ENCODE results near the gene TUBB. TPM values are rescaled to one million over a fixed set of nuclear protein-coding genes. Genes with fewer than 3 reads are reported as not detected.
A peak's percentile ranks its signal among the peaks of the same experiment; 100 is the strongest.

Gene TUBB
- total and polyA plus RNA-seq, 8 donors: 67.5 to 223 (median 137) TPM

DNA sequence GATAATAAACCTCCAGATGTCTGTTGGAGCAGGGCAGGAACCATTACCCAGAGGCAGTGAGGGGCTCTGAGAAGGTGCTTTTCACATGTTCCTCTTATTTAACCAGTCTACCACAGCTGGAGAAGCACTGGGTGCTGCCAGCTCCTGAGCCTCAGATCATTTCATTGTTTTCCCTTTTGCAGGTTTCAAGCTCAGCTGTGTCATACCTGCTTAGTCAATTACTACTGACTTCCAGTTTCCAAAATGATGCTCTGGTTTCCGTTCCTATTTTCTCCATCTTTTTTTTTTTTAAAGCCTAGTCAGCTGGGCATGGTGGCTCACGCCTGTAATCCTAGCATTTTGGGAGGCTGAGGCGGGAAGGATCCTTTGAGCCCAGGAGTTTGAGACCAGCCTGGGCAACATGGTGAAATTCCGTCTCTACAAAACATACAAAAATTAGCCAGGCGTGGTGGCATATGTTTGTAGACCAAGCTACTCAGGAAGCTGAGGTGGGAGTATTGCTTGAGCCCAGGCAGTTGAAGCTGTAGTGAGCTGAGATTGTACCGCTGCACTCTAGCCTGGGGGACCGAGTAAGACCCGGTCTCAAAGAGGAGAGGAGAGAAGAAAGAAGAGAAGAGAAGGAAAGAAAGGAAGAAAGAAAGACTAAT lies 15.6 kb downstream of the TUBB start:
- H3K36me3 ChIP-seq: peaks cover 57 to 100% (median 98%) of the 10 kb centered on the region in 4 donors
- intact Hi-C loops (cut with DNase I; ENCODE audit: low total_unique reads): no loop called here

DNA sequence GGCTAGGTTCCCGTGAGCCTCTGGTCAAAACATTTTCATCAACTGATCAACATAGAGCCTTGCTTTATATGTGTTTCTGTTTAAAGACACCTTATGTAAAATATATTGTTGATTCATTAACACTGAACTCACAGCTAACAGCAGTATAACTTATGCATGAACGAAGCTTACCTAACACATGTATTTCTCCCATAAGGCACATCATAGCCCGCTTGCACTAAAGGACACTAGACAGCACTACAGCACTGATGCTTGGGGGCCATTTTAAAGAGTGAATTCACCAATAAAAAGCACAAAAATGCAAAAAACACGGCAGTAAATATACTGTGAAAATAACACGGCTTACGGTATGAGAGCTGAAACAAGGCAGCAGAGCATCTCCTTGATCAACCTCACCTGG lies 18.4 kb downstream of the TUBB start:
- TF ChIP-seq POLR2AphosphoS5 (IDR thresholded peaks at IDR 0.05): no peak
- TF ChIP-seq POLR2A (IDR thresholded peaks at IDR 0.05): no peak
- DNase-seq: no peak
- peak overlapping the region in 1 of 5 donors; percentile 75 for H3K27ac ChIP-seq
- H3K27me3 ChIP-seq: no peaks in the 10 kb centered on the region
- H3K4me3 ChIP-seq: no peak overlapping the region
- WGBS, 5 donors: 79 to 82% (median 80%) methylated on average over 6 of the region's 6 CpGs
- H3K4me1 ChIP-seq: peaks cover 36 to 70% (median 61%) of the 10 kb centered on the region in 4 donors
- intact Hi-C loops (cut with DNase I; ENCODE audit: low total_unique reads): no loop called here
- no peaks in the 10 kb centered on the region for H3K9me3 ChIP-seq
- peaks cover 47 to 78% (median 75%) of the 10 kb centered on the region in 4 donors for H3K36me3 ChIP-seq

More for the DNA sequence above, 15.6 kb downstream of the TUBB start:
- no peak overlapping the region for H3K27ac ChIP-seq
- TF ChIP-seq POLR2AphosphoS5 (IDR thresholded peaks at IDR 0.05) (no peak), EP300 (IDR thresholded peaks at IDR 0.05) (no peak), POLR2A (IDR thresholded peaks at IDR 0.05) (no peak), CTCF (IDR thresholded peaks at IDR 0.05) (no peak)
- H3K27me3 ChIP-seq: no peaks in the 10 kb centered on the region
- H3K4me1 ChIP-seq: peaks cover 31 to 66% (median 55%) of the 10 kb centered on the region in 4 donors
- 85 to 91% (median 89%) methylated on average over 8 of the region's 8 CpGs for WGBS, 5 donors
- no peak overlapping the region for H3K4me3 ChIP-seq
- no peaks in the 10 kb centered on the region for H3K9me3 ChIP-seq
- DNase-seq: no peak

DNA sequence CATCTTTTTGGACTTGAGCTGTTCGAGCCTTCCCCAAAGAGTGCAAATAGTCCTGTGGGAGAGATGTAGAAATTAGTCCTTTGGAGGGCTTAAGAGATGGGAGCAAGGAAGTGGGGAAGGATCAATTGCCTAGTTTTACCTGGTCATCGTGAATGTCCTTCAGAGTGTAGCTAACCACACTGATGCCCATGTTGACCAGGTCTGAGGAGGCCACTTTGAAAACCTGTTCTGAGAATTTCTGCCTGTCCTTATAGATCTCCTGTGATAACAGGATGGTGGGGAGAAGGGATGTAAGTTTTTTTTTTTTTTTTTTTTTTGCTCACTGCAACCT lies 20.4 kb downstream of the TUBB start:
- intact Hi-C loops (cut with DNase I; ENCODE audit: low total_unique reads): loop anchor here (10.0 kb wide), 1 partner anchor 84 kb away; no protein-coding TSS in a partner anchor
- peak overlapping the region in 4 of 5 donors; percentile 35 to 99 (median 96) for H3K27ac ChIP-seq

DNA sequence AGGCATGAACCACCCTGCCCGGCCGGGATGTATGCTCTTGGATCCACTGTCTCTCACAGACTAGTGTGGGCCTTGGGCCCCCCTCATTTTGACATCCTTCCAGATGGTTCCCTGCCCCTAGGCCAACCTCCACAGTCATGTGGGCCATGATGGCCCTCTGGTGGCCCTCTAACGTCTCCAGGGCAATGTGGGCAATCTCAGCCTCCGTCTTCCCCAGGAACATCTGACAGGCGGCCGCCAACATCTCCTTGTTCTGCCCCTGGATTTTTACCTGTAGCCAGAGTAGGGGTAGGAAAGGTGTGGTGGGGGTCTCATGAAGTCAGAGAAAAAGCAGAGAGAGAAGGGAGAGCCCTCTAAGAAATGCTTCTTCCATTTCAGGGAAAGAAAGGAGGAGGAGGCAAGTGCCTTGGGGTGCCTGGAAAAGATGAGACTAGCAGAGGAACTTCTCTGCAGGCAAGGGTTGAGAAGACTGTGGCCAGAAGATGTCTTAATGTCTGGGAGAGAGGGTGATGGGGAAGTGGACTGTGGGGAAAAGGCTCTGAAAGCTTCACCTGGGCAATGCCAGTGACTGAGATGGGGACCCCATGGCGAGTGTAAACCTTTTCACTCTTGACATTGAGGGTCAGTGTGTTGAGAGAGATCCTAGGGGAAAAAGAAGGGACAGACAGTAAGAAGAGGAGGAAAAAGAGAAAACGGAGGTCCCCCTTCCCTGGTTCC lies 21.1 kb downstream of the TUBB start:
- intact Hi-C loops (cut with DNase I; ENCODE audit: low total_unique reads): loop anchor here (10.0 kb wide), 1 partner anchor 84 kb away; no protein-coding TSS in a partner anchor
- peaks cover 40 to 77% (median 74%) of the 10 kb centered on the region in 4 donors for H3K4me1 ChIP-seq
- peak overlapping the region; percentile 58 to 87 (median 72) for H3K4me3 ChIP-seq
- TF ChIP-seq POLR2AphosphoS5 (IDR thresholded peaks at IDR 0.05) (peak in 1 of 3 donors; percentile 57), POLR2A (IDR thresholded peaks at IDR 0.05) (no peak), EP300 (IDR thresholded peaks at IDR 0.05) (no peak)
- 66 to 77% (median 74%) methylated on average over 8 of the region's 8 CpGs for WGBS, 5 donors
- H3K36me3 ChIP-seq: peaks cover 26 to 51% (median 49%) of the 10 kb centered on the region in 4 donors
- H3K27ac ChIP-seq: peak overlapping the region; percentile 89 to 99 (median 96)
- DNase-seq: no peak
- H3K9me3 ChIP-seq: no peaks in the 10 kb centered on the region
- no peaks in the 10 kb centered on the region for H3K27me3 ChIP-seq

More for the DNA sequence above, 20.4 kb downstream of the TUBB start:
- Histone ChIP-seq H3K9me3 (no peaks in the 10 kb centered on the region), H3K4me1 (peaks cover 40 to 82% (median 72%) of the 10 kb centered on the region in 4 donors), H3K27me3 (no peaks in the 10 kb centered on the region), H3K4me3 (peak overlapping the region in 1 of 4 donors; percentile 61), H3K36me3 (peaks cover 33 to 59% (median 56%) of the 10 kb centered on the region in 4 donors)
- TF ChIP-seq POLR2AphosphoS5 (IDR thresholded peaks at IDR 0.05): peak in 1 of 3 donors; percentile 46
- TF ChIP-seq EP300 (IDR thresholded peaks at IDR 0.05): no peak
- WGBS, 5 donors: 81 to 93% (median 88%) methylated on average over 2 of the region's 2 CpGs
- DNase-seq: no peak

DNA sequence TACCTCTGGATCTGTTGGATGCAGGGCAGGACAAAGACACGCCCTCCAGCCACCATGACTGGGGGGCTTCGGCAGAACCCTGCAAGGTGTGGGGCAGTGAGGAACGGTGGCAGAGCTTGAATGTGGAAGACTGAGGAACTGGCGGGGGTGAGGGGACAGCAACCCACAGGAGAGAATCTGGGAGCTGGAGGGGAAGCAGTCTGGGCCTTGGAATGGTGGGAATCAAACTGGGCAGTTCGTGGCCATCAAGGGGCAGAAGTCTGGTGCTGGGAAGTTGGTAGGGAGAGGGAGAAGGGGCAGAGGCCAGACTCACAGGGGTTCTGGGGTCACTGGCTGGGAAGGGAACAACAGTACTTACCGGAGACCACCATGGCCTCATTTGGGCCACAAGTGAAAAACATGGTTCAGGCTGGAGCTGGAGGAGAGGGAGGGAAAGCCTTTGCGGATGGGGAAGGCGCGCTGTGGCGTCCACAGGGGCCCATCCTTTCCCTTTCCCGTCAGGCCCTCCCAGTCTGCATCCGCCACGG lies 21.7 kb downstream of the TUBB start:
- TF ChIP-seq POLR2A (IDR thresholded peaks at IDR 0.05) (no peak), CTCF (IDR thresholded peaks at IDR 0.05) (no peak), EP300 (IDR thresholded peaks at IDR 0.05) (no peak), POLR2AphosphoS5 (IDR thresholded peaks at IDR 0.05) (no peak)
- Histone ChIP-seq H3K27ac (peak overlapping the region; percentile 89 to 99 (median 96)), H3K27me3 (no peaks in the 10 kb centered on the region), H3K9me3 (no peaks in the 10 kb centered on the region), H3K4me3 (peak overlapping the region; percentile 58 to 87 (median 72)), H3K4me1 (peaks cover 38 to 78% (median 75%) of the 10 kb centered on the region in 4 donors), H3K36me3 (peaks cover 23 to 45% (median 43%) of the 10 kb centered on the region in 4 donors)
- intact Hi-C loops (cut with DNase I; ENCODE audit: low total_unique reads): loop anchor here (10.0 kb wide), 1 partner anchor 83 kb away; no protein-coding TSS in a partner anchor
- 6 to 9% (median 8%) methylated on average over 13 of the region's 13 CpGs for WGBS, 5 donors
- no peak for DNase-seq

Measured in stomach (tissue), 9 donors.